Globus pallidus (tissue), 1 donor: ENCODE results near the gene ABCB9.
A peak's percentile ranks its signal among the peaks of the same experiment; 100 is the strongest.
"Not testable (repeated sequence)": the region's sequence is repeated elsewhere in the genome, so short reads cannot be mapped to it uniquely, and the experiment has no call there.

Experiments used
- DNase-seq: peaks from one replicate; pipeline ENCODE4 v3.0.0-alpha.2; 2015; ENCODE audit warnings: low spot score

Gene ABCB9

DNA sequence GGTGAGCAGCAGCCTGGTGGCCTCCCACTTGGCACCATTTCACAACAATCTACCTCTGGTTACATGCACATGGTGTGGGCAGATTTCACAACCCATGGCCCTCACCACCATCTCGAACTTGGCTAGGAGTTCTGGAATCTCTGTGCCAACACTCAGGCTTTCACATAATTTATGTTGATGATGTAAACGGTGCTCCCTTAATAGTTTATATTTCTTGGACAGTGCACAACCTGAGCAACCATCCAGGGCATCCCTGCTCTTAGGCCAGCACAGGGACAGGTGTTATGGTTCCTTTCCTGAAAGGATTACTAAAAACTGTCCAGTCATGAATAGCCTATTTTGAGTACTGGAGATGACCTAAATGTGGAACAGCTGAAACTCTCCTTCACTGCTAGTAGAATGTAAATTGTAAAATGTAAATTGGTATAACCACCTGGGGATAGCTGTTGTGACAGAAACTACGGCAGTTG, 28.6 kb downstream of the ABCB9 start:
- DNase-seq: no peak

DNA sequence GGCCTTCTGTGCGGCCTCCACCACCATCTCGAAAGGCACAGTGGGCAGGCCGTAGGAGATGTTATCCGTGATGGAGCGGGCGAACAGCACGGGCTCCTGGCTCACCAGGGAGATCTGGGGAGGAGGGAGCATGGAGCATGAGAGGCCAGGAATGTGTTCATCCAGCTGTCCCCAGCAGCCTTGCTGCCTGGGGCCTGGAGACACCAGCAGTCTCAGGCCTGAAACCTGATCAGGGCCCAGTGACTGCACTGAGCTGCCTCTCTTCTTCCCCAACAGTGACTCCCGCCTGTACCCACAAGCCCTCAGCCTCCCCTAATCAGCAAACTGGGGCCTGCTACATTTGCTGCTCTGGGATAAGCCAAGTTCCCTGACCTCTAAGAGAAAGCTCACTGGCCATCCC, 30.9 kb downstream of the ABCB9 start:
- no peak for DNase-seq

DNA sequence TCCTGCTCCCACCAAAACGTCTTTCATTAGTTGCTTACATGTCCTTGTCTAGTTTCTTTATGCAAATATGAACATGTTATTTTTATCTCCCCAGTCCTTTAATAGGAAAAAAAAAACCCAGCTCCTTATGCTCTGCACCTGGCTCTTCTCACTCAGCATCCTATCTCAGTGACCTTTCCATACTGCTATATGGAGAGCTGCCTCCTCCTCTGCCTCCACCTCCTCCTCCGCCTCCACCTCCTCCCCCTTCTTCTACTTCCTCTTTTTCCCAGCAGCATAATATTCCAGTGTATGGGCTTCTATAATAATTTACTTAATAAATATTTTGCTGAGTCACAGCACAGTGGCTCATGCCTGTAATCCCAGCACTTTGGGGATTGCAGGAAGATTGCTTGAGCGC, 31.5 kb downstream of the ABCB9 start:
- DNase-seq: no peak

DNA sequence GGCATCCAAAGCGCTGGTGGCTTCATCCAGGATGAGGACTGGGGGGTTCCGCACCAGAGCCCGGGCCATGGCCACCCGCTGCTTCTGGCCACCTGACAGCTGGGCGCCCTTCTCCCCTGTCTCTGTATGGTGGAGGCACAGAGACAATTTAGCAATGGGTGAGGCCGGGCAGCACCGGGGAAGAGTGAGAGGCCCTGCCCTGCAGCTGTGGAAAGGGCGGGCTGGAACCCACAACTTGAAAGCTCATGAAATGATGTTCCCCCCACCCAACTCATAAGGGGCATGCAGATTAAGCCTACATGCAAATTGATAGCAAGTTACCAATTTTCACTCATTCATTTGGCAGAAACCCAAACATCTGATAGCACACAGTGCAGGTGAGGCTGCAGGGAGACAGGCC, 34.1 kb downstream of the ABCB9 start:
- DNase-seq: no peak

DNA sequence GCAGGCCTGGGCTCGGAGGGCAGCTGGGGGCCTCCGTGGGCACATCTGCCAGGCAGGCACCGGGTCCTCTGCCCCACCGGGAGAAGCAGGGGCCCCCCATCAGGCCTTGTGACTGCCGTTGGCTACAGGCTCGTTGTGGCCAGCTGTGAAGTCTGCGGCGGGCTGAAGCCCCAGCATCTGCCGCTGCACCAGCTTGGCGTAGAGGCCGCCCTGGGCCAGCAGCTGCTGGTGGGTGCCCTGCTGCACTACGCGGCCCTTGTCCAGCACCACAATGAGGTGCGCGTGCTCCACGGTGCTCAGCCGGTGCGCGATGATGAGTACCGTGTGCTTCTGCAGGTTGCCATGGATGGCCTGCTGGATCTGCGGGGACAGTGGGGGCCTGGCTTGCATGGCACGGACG, 36.5 kb downstream of the ABCB9 start:
- no peak for DNase-seq

DNA sequence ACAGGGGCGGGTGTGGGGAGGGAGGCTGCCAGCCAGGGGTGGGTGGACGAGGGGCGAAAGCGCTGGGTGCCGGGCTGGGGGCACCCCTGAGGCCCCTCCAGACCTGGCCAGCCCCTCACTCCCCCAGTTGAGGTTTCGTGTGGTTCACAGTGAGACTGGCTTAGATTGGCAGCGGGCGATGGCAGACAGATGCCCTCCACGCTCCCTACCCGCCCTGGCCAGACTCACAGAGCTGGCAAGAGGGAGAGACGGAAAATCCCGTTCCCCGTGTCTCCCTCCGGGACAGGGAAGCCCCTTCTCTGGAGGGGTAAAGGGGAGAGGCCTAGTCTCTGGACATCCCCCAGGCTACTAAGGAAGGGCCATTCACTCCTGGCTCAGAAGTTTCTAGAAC, 37.1 kb downstream of the ABCB9 start:
- no peak for DNase-seq

DNA sequence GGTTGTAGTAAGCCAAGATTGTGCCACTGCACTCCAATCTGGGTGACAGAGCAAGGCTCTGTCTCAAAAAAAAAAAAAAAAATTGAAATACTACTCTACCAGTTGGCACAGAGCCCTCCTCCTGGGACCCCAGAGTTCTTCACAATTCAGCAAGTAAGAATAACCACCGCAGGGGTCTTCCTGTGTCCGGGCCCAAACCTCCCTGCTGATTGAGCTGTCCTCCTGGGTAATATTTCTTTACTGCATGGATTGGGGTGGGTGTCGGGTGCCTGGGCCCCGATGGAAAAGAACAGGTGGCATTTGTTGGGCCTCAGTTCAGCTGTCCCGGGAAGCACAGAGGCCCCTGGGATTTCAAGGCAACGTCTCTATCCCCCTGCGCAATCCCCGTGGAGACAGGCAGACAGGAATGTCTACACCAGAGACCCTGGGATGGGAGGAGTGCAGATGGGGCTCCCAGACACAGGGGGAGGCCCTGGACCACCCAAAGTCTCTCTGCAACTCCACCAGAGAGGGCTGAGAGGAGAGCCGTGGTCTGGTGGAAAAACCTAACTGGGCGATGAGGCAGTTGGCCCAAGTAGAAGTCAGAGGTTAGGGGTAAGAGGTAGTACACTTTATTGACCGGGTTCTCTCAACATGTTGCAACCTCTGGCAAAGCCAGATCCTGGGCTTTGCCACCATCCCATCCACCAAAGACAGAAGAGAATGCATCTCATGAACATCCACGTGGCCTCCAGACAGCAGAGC, 37.7 kb downstream of the ABCB9 start:
- no peak for DNase-seq

DNA sequence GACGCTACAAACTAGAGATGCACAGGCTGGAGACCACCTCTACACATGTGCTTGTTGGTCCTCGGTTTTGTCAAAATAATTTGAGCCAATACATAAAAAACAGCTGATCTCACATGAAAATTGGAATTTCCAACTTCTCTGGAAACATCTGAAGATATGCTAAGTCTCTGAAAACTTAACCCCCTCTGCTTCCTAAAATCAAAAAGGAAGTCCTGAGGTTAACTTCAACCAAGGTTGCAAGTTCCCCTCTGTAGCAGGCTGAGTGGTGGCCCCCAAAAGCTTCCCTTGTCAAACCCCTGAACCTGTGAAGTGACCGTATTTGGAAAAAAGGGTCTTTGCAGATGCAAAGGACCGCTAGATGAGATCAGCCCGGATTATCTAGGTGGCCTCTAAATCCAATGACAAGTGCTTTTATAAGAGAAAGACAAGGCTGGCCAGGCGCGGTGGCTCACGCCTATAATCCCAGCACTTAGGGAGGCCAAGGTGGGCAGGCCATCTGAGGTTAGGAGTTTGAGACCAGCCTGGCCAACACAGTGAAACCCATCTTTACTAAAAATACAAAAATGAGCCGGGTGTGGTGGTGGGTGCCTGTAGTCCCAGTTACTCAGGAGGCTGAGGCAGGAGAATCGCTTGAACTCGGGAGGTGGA, 38.4 kb downstream of the ABCB9 start:
- DNase-seq: no peak

DNA sequence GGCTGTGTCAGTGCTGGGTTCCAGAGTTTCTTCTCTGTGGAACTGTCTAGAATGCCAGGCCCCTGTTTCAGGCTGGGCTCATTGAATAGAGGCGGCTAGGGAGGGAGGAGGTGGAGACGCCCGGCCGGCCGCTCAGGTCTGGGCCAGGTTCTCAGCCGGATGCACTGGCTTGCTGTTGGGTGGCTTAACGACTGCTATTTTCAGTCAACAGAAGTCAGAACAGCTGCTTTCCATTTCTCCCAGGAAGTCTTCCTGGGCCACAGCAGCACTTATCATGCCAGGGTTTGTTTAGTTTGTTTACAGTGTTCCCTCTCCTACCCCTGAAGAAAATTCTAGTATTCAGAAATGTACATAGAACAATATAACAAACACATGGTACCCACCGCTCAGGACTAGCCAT, 44.3 kb downstream of the ABCB9 start:
- DNase-seq: no peak

DNA sequence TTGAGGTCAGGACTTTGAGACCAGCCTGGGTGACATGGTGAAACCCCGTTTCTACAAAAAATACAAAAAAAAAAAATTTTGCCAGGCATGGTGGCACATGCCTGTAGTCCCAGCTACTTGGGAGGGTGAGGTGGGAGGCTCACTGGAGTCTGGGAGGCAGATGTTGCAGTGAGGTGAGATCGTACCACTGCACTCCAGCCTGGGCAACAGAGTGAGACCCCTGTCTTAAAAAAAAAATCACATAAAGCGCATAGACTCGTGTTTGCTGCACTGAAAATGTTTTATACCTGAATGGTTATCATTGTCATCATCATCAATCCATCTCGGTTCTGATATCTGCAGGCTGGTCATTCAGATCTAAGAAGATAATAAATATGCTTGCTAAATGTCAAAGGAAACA, 45.6 kb downstream of the ABCB9 start:
- no peak for DNase-seq

DNA sequence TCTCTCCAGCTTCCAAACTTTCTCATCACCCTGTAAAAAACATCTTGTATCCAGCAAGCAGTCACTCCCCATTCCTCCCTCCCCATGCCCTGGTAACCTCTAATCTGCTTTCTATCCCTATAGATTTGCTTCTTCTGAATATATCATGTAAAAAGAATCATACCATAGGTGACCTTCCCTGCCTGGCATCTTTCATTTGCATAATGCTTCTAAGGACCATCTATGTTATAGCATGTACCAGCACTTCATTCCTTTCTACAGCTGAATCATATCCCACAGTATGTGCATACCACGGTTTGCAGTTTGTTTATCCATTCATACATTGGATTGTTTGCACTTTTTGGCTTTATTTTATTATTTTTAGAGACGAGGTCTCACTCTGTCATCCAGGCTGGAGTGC, 47.4 kb downstream of the ABCB9 start:
- no peak for DNase-seq

DNA sequence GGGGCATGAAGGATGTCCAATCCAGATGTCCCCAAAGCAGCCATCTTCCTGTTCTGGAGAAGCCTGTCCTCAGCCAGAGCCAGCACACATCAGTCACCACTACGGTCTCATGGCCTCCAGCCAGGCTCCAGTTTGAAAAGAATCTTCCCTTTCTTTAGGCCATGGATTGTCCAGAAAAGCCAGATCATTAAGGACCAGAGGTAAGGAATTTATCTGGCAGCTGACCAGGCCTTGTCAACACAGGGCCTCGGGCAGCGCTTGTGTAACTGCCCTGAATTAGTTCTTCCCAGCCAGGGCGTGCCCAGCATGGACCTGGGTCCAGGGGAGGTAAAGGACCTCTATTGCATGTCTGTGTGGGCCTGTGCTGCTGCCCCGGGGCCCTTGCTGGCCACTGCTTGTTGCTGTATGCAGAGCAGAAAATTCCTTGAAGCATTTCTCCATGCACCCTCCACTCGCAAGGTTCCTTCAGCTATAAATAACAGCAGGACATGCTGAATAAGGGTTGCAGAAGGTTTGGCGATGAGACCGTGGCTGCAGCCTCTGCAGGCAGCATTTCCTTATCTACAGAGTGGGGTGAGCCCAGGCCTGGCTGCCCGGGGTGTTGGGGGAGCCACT, 48.6 kb downstream of the ABCB9 start:
- peak; percentile 25 for DNase-seq

DNA sequence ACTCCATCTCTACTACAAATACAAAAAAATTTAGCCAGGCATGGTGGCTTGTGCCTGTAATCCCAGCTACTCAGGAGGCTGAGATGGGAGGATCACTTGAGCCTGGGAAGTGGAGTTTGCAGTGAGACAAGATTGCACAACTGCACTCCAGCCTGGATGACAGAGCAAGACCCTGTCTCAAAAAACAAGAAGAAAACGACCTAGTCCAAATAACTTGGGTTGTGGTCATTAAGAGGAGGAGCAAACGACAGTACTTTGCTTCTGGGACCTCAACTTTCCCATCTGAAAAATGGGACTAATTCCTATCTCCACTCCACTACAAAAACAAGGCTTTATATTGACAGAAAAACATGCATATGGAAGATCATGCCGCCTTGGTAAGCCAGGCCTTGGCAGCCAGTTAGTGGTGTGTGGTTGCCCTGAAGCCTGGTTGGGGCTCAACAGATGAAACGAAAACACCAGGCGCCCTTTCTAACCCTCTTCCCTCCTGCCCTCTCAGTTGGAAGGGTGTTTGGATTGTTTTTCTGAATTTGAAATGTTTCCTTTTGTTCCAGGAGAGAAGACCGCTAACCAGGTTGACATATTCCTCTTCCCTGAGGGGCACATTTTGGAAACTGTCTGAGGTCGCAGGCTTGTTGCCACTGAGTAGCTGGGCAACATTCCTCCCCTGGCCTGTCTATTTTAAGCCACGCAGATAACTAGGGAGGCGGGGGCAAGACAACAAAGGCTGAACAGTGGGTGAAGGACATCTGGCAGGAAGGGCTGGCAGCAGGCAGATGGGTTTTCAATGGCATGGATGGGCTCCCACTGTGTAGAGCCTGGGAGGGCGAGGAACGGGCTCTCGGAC, 56.6 kb downstream of the ABCB9 start:
- peak; percentile 92 for DNase-seq

DNA sequence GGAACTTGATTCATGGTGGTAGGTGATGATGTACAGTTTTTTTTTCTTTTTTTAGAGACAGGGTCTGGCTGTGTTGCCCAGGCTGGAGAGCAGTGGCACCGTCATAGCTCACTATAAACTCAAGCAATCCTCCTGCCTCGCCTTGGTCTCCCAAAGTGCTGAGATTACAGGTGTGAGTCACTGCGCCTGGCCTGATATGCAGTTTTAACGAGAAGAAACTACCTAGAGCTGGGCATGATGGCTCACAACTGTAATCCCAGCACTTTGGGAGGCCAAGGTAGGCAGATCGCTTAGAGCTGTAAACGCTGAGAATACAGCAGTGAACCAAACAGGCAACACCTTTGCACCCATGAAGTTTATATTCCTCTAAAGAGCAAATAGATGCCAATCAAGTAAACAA, 57.3 kb downstream of the ABCB9 start:
- no peak for DNase-seq

DNA sequence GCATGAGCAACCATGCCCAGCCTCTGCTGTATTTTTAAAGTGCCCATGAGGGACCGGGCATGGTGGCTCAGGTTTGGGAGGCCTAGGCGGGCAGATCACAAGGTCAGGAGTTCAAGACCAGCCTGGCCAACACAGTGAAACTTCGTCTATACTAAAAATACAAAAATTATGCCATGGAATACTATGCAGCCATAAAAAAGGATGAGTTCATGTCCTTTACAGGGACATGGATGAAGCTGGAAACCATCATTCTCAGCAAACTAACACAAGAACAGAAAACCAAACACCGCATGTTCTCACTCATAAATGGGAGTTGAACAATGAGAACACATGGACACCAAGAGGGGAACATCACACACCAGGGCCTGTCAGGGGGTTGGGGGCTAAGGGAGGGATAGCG, 61.0 kb downstream of the ABCB9 start:
- DNase-seq: not testable (repeated sequence)

DNA sequence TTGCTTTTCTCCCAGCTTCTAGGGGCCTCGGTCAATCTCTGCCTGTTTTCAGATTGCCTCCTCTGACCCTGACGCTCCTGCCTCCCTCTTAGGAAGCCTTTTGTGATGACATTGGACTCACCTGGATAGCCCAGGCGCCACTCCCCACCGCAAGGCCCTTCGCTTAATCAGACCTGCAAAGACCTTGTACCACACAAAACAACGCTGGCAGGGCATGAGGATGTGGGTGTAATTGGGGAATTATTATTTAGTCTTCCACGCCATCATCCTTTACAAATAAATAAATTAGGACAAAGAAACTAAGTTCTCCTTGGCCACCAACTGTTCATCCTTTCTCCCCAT, 62.6 kb downstream of the ABCB9 start:
- DNase-seq: no peak

DNA sequence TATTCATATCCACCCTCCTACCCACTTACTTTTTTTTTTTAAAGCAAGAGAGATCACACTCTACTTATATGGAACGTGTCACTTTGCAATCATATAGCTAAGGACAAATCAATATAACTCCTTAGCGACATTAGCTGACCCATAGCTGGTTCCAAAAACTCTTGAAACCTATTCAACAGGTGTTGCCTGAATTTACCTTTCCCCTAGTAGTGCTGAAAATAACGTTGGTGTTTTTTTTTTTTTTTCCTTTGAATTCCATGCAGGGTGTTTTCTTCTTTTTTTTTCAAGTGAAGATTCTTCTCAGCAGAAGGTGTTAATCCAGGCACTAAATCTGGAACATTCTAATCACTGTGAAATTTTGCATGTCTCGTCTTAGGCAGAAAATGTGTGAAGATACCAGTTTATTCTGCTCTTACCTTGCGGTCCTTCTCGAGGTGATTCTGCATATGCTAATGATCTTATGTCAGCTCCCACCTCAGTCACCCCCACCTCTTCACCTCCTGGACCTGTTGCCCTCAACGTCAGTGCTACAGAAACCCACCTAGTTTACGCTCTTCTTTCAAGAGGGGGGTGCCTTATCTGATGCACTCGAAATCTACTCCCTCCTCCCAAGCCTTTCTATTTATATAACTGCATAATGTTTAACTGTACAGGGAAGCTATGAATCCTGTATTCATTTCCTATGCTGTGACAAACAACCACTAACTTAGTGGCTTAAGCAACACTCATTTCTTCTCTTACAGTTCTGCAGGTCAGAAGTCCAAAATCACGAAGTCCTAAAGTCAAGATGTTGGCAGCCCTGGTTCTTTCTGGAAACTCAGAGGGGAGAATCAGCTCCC, 63.2 kb downstream of the ABCB9 start:
- no peak for DNase-seq

DNA sequence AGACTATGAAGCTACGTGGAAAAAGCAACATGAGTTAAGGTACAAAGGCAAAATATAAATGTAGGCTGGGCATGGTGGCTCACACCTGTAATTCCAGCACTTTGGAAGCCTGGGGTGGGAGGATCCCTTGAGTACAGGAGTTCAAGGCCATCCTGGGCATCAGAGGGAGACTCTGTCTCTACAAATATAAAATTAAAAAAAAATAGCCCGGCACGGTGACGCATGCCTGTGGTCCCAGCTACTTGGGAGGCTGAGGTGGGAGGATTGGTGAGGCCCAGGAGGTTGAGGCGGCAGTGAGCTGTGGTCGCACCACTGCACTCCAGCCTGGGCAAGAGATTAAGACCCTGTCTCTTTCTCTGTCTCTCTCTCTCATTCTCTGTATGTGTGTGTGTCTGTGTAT, 66.4 kb downstream of the ABCB9 start:
- DNase-seq: no peak

DNA sequence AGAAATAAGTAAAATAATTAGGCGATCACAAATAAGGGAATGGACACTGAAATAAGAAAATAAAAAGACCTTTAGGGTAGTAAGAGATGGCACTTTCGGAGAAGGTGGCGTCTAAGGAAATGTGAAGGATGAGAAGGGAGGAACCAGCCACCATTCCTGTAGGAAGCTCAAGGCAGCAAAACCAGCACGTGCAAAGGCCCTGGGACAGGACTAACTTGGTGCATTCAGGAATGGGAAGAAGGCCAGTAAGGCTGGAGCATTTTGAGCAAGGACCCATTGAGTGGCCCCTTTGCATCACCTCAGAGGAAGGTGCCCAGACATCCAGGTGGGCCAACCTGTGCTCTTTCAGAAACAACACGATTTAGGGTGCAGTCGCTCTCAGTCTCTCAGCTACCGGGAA, 69.6 kb downstream of the ABCB9 start:
- no peak for DNase-seq

DNA sequence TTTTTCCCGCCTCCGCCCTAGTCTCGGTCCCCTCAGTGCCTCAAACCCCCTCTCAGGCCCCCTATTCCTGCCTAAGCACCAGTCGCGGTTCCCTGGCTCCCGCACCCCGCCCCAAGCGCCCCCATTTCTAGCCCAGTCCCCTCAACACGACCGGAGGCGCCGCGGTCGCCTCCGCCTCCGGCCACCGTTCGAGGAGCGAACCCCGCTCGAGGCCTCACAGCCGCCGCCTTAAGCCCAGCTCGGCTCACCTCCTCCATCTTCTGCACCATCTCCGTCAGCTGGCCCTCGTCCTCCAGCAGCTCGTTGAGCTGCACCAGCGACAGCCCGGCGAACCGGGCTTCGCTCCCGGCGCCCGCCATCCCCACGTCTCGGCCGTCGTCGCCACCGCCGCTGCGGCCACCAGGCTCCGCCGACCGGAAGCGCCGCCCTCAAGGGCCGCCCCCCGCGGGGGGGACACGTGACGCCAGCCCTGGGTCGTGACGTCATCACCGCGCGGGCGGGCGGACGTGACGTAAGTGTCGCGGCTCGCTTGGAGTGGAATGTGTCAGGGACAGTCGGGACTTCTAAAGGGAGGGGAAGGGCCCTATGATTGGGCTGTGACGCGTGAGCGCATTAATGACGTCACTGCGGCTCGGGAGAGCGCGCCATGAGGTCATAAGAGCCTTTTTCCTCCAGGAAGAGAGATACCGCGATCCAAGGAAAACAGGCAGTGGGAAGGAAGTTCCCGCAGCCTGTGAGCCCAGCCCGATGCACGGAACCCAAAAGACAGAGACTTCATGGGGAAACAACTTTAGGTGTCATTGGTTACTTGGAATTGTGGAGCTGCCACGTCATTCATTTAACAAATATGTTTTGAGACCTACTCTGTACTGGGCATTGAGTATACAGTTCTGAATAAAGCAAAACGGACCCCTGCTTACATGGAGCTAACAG, 70.3 kb downstream of the ABCB9 start, which contains the start of gene VPS37B:
TSS of gene VPS37B (minus strand) at position 421 of the 933 bp plus-strand sequence. CDS start at position 359, 62 bp downstream.
- DNase-seq: peak; percentile 71
